HG03159 (cell line): ENCODE data around the gene LRRC39.

Experiments
- ATAC-seq: cut with Tn5 transposase; IDR thresholded peaks from one replicate; pipeline ENCODE4 v1.9.1; 2021; ENCODE audit warnings: mild to moderate bottlenecking, moderate library complexity; ENCODE audit not compliant: unreplicated experiment

LRRC39 gene

GRCh38 chr1:100151679-100152078 lies 26.4 kb downstream of the LRRC39 start:
- ATAC-seq: no peak

- no peak for ATAC-seq
These were observed 30.2 kb downstream of the LRRC39 start for GRCh38 chr1:100147875-100148274.

DNA sequence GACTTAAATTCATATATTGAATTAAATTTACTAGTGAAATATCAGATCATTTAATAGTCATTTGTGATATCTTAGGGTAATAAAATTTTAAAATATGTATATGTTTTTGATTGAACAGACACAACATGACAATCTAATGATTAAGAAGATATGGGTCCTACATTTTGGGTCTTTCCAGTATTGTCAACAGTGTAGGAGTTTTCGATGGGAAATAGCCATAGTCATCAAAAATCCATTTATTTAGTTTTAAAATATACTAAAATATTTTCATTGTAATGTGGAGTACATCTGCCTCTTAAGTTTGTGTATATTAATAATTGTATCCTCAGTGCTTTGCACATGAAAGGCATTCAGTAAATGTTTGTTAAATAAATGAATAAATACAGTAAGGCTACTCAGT lies 31.1 kb downstream of the LRRC39 start:
- no peak for ATAC-seq

DNA sequence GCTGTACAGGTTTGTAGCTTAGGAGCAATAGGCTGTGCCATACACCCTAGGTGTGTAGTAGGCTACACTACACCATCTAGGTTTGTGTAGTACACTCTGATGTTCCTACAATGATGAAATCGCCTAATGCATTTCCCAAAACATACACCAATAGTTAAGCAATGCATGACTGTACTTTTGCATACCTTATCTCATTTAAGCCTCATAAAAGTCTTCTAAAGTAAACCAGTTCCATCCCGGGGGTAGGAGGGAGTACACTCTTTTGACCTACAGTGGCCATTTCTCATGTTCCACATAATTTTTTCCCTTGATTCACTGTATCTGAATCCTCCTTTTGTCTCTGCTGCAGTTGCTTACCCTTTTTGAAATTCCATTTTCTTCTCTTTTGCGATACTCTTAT lies 32.9 kb downstream of the LRRC39 start:
- no peak for ATAC-seq

- no peak for ATAC-seq
These were observed 35.7 kb downstream of the LRRC39 start for GRCh38 chr1:100142343-100142742.

GRCh38 chr1:100141192-100141591 lies 36.9 kb downstream of the LRRC39 start:
- ATAC-seq: no peak

DNA sequence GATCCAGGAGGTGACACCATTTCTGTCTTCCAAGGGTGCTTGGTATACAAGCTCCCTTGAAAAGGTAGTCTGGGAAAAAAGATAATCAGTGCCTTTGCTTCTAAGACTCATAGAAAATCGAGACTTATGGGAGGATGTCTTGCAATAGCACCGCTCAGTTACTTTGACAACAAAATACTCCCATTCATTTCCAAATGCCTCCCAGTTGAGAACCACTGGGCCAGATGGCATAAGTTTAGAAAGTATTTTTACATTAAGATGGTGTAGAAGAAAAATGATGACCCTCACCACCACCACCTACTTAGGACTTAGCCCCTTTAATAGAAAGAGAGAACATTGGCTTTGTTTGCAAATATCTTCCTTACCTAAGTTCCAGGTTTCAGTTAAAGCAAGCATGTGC lies 40.5 kb downstream of the LRRC39 start:
- no peak for ATAC-seq

GRCh38 chr1:100134872-100135271 lies 43.2 kb downstream of the LRRC39 start:
- no peak for ATAC-seq

GRCh38 chr1:100132566-100133477 lies 45.2 kb downstream of the LRRC39 start, which contains the start of the genes SASS6 and TRMT13:
TSS of gene SASS6 (minus strand) at chr1:100132930. CDS start at chr1:100132814, 116 bp downstream.
TSS of gene TRMT13 (plus strand) at chr1:100133163. CDS start at chr1:100133169, 6 bp downstream.
- ATAC-seq: peak; percentile 87

GRCh38 chr1:100131623-100132022 lies 46.4 kb downstream of the LRRC39 start:
- no peak for ATAC-seq

- ATAC-seq: no peak
These were observed 47.4 kb downstream of the LRRC39 start for GRCh38 chr1:100130552-100131077.

DNA sequence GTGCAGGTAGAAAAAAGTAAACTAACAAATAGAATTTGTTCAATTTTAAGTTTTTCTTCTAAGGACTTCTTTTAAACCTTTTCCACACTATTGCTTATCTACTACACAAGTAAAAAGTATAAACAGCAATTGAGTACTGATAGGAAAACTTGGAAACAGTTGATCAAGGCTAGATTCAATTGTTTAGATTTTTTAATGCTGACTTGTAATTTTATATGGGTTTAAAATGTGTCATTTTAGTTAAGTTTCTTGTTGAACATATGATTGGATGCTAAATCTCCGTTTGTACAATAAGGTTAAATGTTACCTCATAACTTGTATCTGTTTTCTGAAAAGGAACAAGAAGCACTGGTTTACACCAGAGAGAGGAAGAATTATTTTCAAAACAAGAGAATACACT lies 50.8 kb downstream of the LRRC39 start:
- ATAC-seq: no peak

GRCh38 chr1:100122177-100122576 lies 55.9 kb downstream of the LRRC39 start:
- ATAC-seq: no peak

GRCh38 chr1:100115524-100115923 lies 62.5 kb downstream of the LRRC39 start:
- no peak for ATAC-seq

GRCh38 chr1:100109554-100110066 lies 68.4 kb downstream of the LRRC39 start:
- no peak for ATAC-seq

GRCh38 chr1:100107696-100108095 lies 70.4 kb downstream of the LRRC39 start:
- no peak for ATAC-seq

DNA sequence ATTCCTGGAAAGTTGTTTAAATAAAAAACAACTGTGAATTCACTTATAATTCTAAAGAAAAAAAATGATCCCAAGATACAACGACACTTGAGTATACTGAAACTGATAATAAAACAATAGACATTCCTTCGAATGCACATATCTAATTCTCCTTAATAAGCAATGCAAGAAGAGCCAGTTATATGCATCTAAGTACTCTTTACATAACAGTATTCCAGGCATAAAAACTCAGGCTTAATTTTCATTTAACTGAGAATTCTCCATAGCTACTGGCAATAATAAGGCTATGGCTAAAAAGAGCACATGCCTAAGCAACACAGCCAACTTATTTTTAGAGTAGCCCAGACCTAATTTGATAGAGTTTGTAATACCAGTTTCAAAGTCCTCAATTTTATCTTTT lies 76.5 kb downstream of the LRRC39 start:
- no peak for ATAC-seq

GRCh38 chr1:100100202-100100601 lies 77.9 kb downstream of the LRRC39 start:
- no peak for ATAC-seq
